ENCODE data around the gene GDE1.

- no peak for TF ChIP-seq GATA2 (IDR thresholded peaks at IDR 0.05; ENCODE audit: low read depth, low read length)
- no peak for TF ChIP-seq GATA3 (IDR thresholded peaks at IDR 0.05; ENCODE audit: low read depth, low read length)
Measured at GRCh38 chr16:19499481-19499880, 22.4 kb downstream of the GDE1 start.
